HG02840 (cell line): ENCODE data around the gene MAGI1.

Source experiments
- ATAC-seq: cut with Tn5 transposase; IDR thresholded peaks from one replicate; pipeline ENCODE4 v1.9.1; 2021; ENCODE audit warnings: mild to moderate bottlenecking, moderate library complexity, moderate number of reproducible peaks; ENCODE audit not compliant: unreplicated experiment, low FRiP score

MAGI1 gene

DNA sequence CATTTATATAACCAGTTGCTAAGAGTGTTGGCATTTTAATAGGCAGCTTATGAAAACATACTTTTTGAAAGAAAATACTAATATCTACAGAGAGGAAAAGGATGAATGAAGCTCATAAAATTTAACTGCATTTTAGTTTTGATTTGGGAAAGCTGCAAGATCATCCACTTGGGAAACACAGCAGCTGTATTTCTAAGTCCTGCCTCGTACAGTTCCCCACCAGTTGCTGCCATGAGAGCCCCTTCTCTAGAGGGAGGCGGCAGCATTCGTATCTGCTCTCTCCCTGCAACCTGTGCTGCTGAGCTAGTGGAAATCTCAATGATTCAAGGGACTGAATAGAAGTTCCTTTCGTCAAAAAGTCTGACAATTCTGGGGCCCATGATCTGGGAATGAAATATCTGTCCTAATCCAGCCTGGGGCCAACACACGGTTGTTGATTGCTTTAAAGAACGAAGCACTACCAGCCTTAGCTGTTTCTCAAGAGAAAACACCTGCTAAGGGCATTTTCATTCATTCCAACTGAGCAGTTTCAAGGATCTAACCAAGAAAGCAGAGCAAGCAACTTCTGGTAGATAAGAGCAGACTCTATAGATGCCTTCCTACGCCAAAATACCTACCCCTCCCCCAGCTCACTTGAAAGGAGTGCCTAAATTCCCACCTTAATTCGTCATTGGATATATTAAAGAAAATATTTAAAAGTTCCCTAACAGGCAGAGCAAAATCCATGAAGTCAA is 223.7 kb downstream of the MAGI1 start:
- ATAC-seq, result no peak

DNA sequence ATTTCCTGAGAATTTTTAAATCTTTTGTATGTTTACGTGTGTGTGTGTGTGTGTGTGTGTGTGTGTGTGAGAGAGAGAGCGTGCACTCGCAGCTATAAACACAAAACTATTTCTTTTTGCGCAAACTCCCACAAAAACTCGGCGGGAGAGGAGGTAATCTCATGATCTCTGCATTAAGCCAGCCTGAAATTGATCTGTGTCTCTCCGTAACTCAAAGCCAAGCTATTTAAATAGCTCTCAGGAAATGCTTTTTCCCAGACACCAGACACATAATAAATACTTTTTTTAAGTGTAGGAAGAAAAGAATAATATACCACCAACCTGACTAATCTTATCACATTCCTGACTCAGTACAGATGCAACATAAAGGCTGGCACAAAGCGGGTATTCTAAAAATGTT is 226.8 kb downstream of the MAGI1 start:
- no peak for ATAC-seq

GRCh38 chr3:65811086-65811761 is 227.5 kb downstream of the MAGI1 start:
- no peak for ATAC-seq

DNA sequence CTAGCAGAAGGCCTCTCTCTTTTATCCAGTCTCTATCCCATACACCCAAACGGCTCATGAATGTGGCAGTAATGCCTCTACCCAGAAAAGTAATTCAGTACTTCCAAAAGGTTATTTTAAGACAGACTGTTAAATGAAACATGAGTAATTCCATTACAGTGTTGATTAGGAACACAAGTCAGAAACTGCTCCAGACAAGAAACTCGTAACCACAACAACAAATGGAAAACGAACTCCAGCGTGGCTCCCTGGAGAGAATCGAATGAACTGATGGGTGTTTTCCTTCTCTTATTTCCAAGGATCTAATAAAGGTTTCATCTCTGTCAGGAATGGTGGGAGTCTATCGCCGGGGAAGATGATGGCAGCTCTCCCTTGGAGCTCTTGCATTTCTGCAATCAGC is 228.4 kb downstream of the MAGI1 start:
- no peak for ATAC-seq

- ATAC-seq, result no peak
These were observed 229.0 kb downstream of the MAGI1 start for GRCh38 chr3:65809641-65810150.

GRCh38 chr3:65808824-65809223 is 229.9 kb downstream of the MAGI1 start:
- no peak for ATAC-seq

DNA sequence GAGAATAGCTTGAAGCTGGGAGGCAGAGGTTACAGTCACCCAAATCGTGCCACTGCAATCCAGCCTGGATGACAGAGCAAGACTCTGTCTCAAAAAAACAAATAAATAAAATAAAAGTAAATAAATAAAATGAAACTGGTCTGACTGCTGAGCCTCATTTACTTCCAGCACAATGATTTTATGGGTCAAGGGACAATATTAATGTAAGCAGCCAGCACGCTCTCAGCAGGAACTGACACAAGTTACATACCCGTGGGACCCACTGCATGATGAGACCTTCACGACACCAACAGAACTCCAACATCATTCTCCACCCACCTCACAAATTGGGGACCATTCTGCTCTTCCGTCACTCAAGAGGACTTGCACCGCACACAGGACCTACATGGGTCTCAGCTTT is 230.3 kb downstream of the MAGI1 start:
- ATAC-seq, result no peak

GRCh38 chr3:65807225-65807624 is 231.5 kb downstream of the MAGI1 start:
- no peak for ATAC-seq

- ATAC-seq, result no peak
These were observed 232.1 kb downstream of the MAGI1 start for GRCh38 chr3:65806600-65806999.

GRCh38 chr3:65796676-65797075 is 242.0 kb downstream of the MAGI1 start:
- no peak for ATAC-seq

- ATAC-seq, result no peak
These were observed 243.6 kb downstream of the MAGI1 start for GRCh38 chr3:65795166-65795565.

DNA sequence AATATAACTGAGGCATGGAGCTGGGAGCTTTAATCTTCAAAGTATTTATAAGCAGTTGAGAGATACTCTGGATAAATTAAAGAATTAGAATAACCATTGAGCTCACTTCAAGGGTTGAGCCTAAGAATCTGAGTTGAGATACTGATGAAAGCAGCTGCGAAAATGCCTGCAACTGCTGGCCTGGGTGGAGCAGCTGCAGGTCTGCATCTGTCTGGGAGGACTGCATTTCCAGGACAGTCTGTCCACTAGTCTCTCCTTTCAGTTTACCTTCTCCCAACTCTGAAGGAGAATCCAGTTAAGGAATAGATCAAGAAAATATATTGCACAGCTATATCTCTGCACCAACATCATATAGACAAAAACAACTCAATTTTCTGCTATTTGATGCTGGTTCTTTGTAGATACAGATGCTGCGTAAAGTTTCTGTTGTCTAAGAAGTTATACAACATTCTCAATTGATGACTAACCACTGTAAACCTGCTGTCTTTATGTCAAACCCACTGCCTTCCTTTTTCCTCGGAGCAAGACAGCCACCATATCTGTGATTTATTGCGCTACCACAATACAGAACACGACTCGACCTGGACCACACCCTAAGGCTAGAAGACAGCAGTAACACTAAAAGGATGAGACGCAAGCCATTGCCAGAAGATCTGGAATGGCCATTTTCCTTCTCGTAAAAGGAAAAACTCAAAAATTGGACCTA is 245.1 kb downstream of the MAGI1 start:
- ATAC-seq, result no peak

DNA sequence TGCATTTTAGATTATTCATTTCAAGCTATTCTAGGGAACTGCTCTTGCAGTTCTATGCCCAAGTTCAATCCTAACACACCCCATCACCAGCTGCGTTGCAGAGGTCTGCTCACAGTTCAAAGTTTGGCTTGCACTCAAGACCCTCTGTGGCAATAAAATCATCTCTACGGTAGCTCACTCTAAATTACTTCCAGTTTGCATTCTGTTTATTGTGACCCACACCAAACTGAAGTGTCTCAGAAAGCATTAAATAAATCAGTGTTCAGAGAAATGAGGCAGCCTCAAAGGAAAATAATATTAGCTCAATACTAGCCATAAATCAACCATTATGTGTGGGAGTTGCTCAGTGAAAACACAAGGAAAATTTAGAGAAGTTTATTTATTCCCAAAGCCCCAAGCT is 250.3 kb downstream of the MAGI1 start:
- ATAC-seq, result no peak

DNA sequence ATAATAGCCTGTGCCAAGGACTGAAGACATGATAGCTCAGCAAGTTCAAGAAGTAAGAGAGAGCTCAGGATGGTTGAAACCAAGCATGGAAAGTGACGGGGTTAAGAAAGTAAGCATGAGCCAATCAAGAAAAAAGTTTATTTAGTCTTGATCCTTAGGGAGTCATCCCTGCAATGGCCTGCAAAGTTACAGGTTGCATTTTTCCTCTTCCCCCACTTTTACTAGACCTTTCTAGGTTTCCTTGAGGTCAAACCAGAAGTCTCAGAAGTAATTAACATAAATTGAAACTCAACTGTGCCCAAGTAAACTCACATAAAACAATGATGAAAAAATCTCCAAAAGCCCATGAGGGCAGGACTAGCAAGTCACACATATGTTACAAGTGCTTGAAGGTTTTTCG is 250.9 kb downstream of the MAGI1 start:
- no peak for ATAC-seq

- no peak for ATAC-seq
These were observed 251.4 kb downstream of the MAGI1 start for GRCh38 chr3:65787340-65787739.

DNA sequence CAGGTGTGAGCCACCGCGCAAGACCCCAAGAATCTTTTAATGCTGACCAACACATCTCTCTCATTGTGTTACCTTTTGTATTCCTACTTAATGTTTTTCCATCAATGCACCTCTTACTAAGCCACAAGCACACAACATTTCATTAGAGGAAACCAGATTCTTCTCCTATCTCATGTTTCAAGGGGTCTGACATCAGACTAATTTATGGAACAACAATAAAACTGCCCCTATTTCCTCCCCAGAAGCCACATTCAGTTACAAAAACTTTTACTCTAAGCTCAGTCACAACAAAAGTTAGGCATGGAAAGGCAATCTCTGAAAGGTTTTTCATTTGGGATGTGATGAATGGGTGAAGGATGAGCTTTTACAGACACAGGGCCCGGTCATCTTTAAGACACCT is 251.8 kb downstream of the MAGI1 start:
- no peak for ATAC-seq

DNA sequence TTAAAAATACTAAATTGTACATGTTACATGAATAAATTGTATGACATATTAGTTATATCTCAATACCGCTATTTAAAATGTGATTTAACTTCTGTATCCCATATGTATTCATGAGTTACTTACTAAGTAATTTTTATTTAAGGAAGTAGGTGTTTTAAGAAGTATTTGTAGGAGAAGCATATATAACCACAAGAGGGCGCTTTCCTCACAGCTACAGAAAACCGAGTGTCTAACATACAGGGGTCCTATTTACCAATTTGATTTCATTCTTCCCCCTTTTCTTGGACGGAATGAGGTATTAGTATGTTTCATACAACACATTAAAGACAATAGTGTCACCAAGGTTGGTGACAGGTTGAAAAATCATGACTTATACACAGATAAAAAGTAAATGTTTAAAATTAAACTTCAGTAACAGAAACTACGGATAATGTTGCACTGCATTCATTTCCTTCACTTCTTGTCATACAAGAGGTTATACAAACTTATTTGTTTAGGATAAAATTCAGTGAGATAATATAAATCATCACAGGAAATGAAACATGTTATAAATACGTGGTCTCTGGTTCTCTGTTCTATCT is 253.6 kb downstream of the MAGI1 start:
- no peak for ATAC-seq

GRCh38 chr3:65783117-65783516 is 255.6 kb downstream of the MAGI1 start:
- ATAC-seq, result no peak

DNA sequence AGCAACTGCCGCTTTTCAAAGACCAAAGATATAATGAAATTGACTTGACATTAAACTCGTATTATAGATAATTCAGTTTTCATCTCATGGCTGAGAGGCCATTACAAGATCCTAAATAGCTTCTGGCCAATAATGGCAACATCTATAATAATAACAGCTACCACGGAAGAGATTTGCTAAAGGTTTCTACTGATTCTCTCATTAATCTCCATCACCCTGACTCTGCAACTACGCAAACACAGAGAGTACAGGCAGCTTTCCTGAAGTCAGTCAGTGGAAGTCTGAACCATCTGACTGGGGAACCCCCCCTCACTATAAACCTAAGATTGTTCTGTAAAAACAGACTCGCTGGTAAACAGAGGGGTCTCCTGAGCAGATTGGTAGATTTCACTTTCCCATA is 257.1 kb downstream of the MAGI1 start:
- no peak for ATAC-seq

- no peak for ATAC-seq
These were observed 259.3 kb downstream of the MAGI1 start for GRCh38 chr3:65779390-65779789.

DNA sequence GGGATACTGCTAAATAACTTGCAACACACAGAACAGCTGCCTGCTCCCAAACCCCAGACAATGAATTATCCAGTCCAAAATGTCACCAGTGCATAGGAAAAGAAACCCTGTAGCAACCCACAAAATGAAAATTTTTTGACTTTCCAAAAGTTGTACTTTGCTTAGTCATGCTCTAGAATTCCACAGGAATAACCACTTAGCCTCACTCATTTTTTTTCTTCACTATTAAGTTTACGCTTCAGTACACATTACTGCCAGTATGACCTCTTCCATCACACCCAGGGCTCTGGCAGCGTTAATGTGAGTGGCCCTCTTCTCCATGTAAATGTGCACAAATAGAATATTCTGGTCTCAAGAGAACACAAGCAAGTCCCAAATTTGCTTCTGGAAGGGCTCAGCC is 259.8 kb downstream of the MAGI1 start:
- ATAC-seq, result no peak
